22Rv1 (cell line): ENCODE results near the gene PRDX1.

ENCODE experiments used
- ZFX ChIP-seq: fragments of 450-650 bp; IDR thresholded peaks from 2 replicates; pipeline ENCODE4 v1.6.1; 2017; ENCODE audit warnings: antibody characterized with exemption, borderline replicate concordance
- TF ChIP-seq, protein P1 (sequence below): fragments of 450-650 bp; IDR thresholded peaks from 2 replicates; pipeline ENCODE4 v1.5.1; 2017; ENCODE audit warnings: mild to moderate bottlenecking

- TF ChIP-seq, protein P1, sequence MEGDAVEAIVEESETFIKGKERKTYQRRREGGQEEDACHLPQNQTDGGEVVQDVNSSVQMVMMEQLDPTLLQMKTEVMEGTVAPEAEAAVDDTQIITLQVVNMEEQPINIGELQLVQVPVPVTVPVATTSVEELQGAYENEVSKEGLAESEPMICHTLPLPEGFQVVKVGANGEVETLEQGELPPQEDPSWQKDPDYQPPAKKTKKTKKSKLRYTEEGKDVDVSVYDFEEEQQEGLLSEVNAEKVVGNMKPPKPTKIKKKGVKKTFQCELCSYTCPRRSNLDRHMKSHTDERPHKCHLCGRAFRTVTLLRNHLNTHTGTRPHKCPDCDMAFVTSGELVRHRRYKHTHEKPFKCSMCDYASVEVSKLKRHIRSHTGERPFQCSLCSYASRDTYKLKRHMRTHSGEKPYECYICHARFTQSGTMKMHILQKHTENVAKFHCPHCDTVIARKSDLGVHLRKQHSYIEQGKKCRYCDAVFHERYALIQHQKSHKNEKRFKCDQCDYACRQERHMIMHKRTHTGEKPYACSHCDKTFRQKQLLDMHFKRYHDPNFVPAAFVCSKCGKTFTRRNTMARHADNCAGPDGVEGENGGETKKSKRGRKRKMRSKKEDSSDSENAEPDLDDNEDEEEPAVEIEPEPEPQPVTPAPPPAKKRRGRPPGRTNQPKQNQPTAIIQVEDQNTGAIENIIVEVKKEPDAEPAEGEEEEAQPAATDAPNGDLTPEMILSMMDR, result no peak
- no peak for TF ChIP-seq ZFX
Measured at GRCh38 chr1:45490626-45491486, 30.8 kb downstream of the PRDX1 start, which contains the start of gene TESK2.
